Neural cell (in vitro differentiated cells): Measurements from ENCODE around the gene FNDC8. TPM values are rescaled to one million over a fixed set of nuclear protein-coding genes. Genes with fewer than 3 reads are reported as not detected.

ENCODE experiments used
- H2AFZ ChIP-seq: fragments of 200-600, 300-800 bp; sonication (generic), shearing (Covaris generic); 2 replicates; pipeline ENCODE4 v1.6.0; 2014; ENCODE audit warnings: low read depth, mild to moderate bottlenecking, antibody characterized with exemption, low read length, moderate library complexity
- H3F3A ChIP-seq: fragments of 200-600 bp; shearing (Covaris generic); 2 replicates; pipeline ENCODE4 v1.6.1; 2016; ENCODE audit warnings: mild to moderate bottlenecking, moderate library complexity, mixed read lengths, antibody characterized with exemption, low read length; ENCODE audit not compliant: insufficient read depth, poor library complexity, severe bottlenecking
- H3K27ac ChIP-seq: fragments of 200-600, 300-800 bp; sonication (generic), shearing (Covaris generic); 2 replicates; pipeline ENCODE4 v1.5.1; 2014; ENCODE audit warnings: mild to moderate bottlenecking, low read length, moderate library complexity
- H3K27me3 ChIP-seq: fragments of 300-800, 200-600 bp; sonication (generic), shearing (Covaris generic); 2 replicates; pipeline ENCODE4 v1.6.0; 2014; ENCODE audit warnings: mild to moderate bottlenecking, low read depth, low read length, moderate library complexity; ENCODE audit not compliant: insufficient read depth
- H3K36me3 ChIP-seq: fragments of 300-800, 200-600 bp; sonication (generic), shearing (Covaris generic); 2 replicates; pipeline ENCODE4 v1.5.1; 2014; ENCODE audit warnings: mild to moderate bottlenecking, antibody characterized with exemption, low read length, moderate library complexity; ENCODE audit not compliant: insufficient read depth
- H3K4me2 ChIP-seq: fragments of 300-800, 200-600 bp; sonication (generic), shearing (Covaris generic); 2 replicates; pipeline ENCODE4 v1.6.0; 2014; ENCODE audit warnings: mild to moderate bottlenecking, low read length
- H3K4me3 ChIP-seq: fragments of 300-800, 200-600 bp; sonication (generic), shearing (Covaris generic); 2 replicates; pipeline ENCODE4 v1.5.1; 2014; ENCODE audit warnings: mild to moderate bottlenecking, low read length, moderate library complexity
- H3K79me2 ChIP-seq: fragments of 200-600 bp; shearing (Covaris generic); replicated peaks from 2 replicates; pipeline ENCODE4 v1.6.0; 2014; ENCODE audit warnings: mild to moderate bottlenecking, low read length, moderate library complexity; ENCODE audit not compliant: insufficient read depth
- H3K9ac ChIP-seq: fragments of 300-800, 200-600 bp; sonication (generic), shearing (Covaris generic); 2 replicates; pipeline ENCODE4 v1.6.1; 2016; ENCODE audit warnings: mild to moderate bottlenecking, low read length, mixed read lengths
- H3K9me2 ChIP-seq: fragments of 200-600 bp; shearing (Covaris generic); 2 replicates; pipeline ENCODE4 v1.6.1; 2016; ENCODE audit warnings: mild to moderate bottlenecking, low read length, mixed read lengths; ENCODE audit not compliant: insufficient read depth
- H3K9me3 ChIP-seq: fragments of 200-600, 300-800 bp; sonication (generic), shearing (Covaris generic); 2 replicates; pipeline ENCODE4 v1.6.1; 2016; ENCODE audit warnings: mild to moderate bottlenecking, mixed run types, low read length, moderate library complexity, mixed read lengths
- H4K20me1 ChIP-seq: fragments of 200-600 bp; shearing (Covaris generic); 2 replicates; pipeline ENCODE4 v1.6.1; 2016; ENCODE audit warnings: mild to moderate bottlenecking, mixed run types; ENCODE audit not compliant: insufficient read depth
- CTCF ChIP-seq: fragments of 450-650 bp; IDR thresholded peaks from 2 replicates; pipeline ENCODE4 v1.5.1; 2014; ENCODE audit warnings: antibody characterized with exemption, mild to moderate bottlenecking, moderate library complexity; ENCODE audit not compliant: poor library complexity, severe bottlenecking
- EP300 ChIP-seq: fragments of 450-650 bp; conservative IDR thresholded peaks from 2 replicates; pipeline ENCODE4 v1.6.1; 2014; ENCODE audit warnings: antibody characterized with exemption, mild to moderate bottlenecking, moderate library complexity; ENCODE audit not compliant: poor library complexity, severe bottlenecking
- EZH2 ChIP-seq: fragments of 200-600, 300-800 bp; shearing (Covaris generic), sonication (generic); IDR thresholded peaks from 2 replicates; pipeline ENCODE4 v1.6.1; 2014; ENCODE audit warnings: antibody characterized with exemption, low read length, borderline replicate concordance, mild to moderate bottlenecking; ENCODE audit not compliant: insufficient read depth, poor library complexity, severe bottlenecking
- MXI1 ChIP-seq: fragments of 450-650 bp; conservative IDR thresholded peaks from 2 replicates; pipeline ENCODE4 v1.6.1; 2014; ENCODE audit warnings: antibody characterized with exemption, mild to moderate bottlenecking; ENCODE audit not compliant: poor library complexity, severe bottlenecking
- POLR2AphosphoS5 ChIP-seq: IDR thresholded peaks from 2 replicates; pipeline ENCODE4 v1.6.1; 2012
- RAD21 ChIP-seq: fragments of 450-650 bp; conservative IDR thresholded peaks from 2 replicates; pipeline ENCODE4 v1.6.1; 2014; ENCODE audit warnings: antibody characterized with exemption, mild to moderate bottlenecking, moderate library complexity
- REST ChIP-seq: IDR thresholded peaks from 2 replicates; pipeline ENCODE4 v1.6.1; 2012; ENCODE audit warnings: borderline replicate concordance
- SMC3 ChIP-seq: fragments of 450-650 bp; conservative IDR thresholded peaks from 2 replicates; pipeline ENCODE4 v1.6.1; 2014; ENCODE audit warnings: antibody characterized with exemption, mild to moderate bottlenecking, moderate library complexity; ENCODE audit not compliant: poor library complexity
- TAF1 ChIP-seq: IDR thresholded peaks from 2 replicates; pipeline ENCODE4 v1.6.1; 2012; ENCODE audit warnings: low read depth
- polyA plus RNA-seq: library from polyadenylated mRNA; depleted of rRNA; stranded (reverse); fragments of >200 nt; gene quantifications from 2 replicates; pipeline ENCODE4 v1.2.3, GENCODE V29; 2014

FNDC8 gene
- polyA plus RNA-seq, 1 donor from 2014 or later = not detected

- no peak overlapping the region for H2AFZ ChIP-seq
These were observed 9.0 kb downstream of the FNDC8 start for GRCh38 chr17:35130392-35130791.

GRCh38 chr17:35132099-35132498, 10.7 kb downstream of the FNDC8 start:
- no peak overlapping the region for H3K27ac ChIP-seq
- no peak for TF ChIP-seq POLR2AphosphoS5
- TF ChIP-seq CTCF = no peak
- TF ChIP-seq EZH2 = no peak
- TF ChIP-seq REST = no peak
- TF ChIP-seq SMC3 = no peak
- TF ChIP-seq TAF1 = no peak
- no peak for TF ChIP-seq MXI1

More at GRCh38 chr17:35130392-35130791, 9.0 kb downstream of the FNDC8 start:
- H3K9ac ChIP-seq = no peak overlapping the region
- no peak overlapping the region for H3K27ac ChIP-seq
- no peak overlapping the region for H3K4me2 ChIP-seq
- no peak overlapping the region for H3K4me3 ChIP-seq
- no peaks in the 10 kb centered on the region for H4K20me1 ChIP-seq
- TF ChIP-seq EP300 = no peak
- no peak for TF ChIP-seq REST
- no peak for TF ChIP-seq POLR2AphosphoS5
- TF ChIP-seq TAF1 = no peak
- TF ChIP-seq CTCF = no peak
- no peak for TF ChIP-seq RAD21
- no peak for TF ChIP-seq EZH2
- TF ChIP-seq SMC3 = no peak
- no peak for TF ChIP-seq MXI1
- no peaks in the 10 kb centered on the region for H3K9me2 ChIP-seq
- no peaks in the 10 kb centered on the region for H3K27me3 ChIP-seq
- H3F3A ChIP-seq = no peaks in the 10 kb centered on the region
- H3K36me3 ChIP-seq = no peaks in the 10 kb centered on the region
- no peaks in the 10 kb centered on the region for H3K79me2 ChIP-seq
- H3K9me3 ChIP-seq = no peaks in the 10 kb centered on the region

More at GRCh38 chr17:35132099-35132498, 10.7 kb downstream of the FNDC8 start:
- Histone ChIP-seq H3K4me3 (no peak overlapping the region), H3K9me2 (no peaks in the 10 kb centered on the region), H3K9ac (no peak overlapping the region), H3K36me3 (no peaks in the 10 kb centered on the region), H3K79me2 (no peaks in the 10 kb centered on the region), H3F3A (no peaks in the 10 kb centered on the region), H3K9me3 (no peaks in the 10 kb centered on the region), H4K20me1 (no peaks in the 10 kb centered on the region), H2AFZ (no peak overlapping the region), H3K27me3 (no peaks in the 10 kb centered on the region), H3K4me2 (no peak overlapping the region)
